Sigmoid colon (tissue), 4 donors: ENCODE data around the gene SSTR4.

Experiments
- CTCF ChIP-seq, 4 experiments: fragments of 450-650 bp in 3 of 4; fragments of 200-600 bp in 1 of 4; IDR thresholded peaks; one replicate each; pipeline ENCODE4 v1.5.1; 2016 to 2019; ENCODE audit warnings: antibody characterized with exemption in 4 of 4, mild to moderate bottlenecking in 3 of 4, moderate library complexity in 2 of 4
- EP300 ChIP-seq, 4 donors: sonication (generic); formaldehyde crosslinking; IDR thresholded peaks; one replicate each; pipeline ENCODE4 v1.6.1; 2017; ENCODE audit warnings: antibody characterized with exemption in 4 of 4
- POLR2A ChIP-seq, 2 donors: fragments of 450-650 bp; IDR thresholded peaks; one replicate each; pipeline ENCODE4 v1.6.1; 2016; ENCODE audit warnings: antibody characterized with exemption in 2 of 2, mild to moderate bottlenecking in 2 of 2, moderate library complexity in 2 of 2
- POLR2AphosphoS5 ChIP-seq, 4 donors: sonication (generic); formaldehyde crosslinking; IDR thresholded peaks; one replicate each; pipeline ENCODE4 v1.6.1; 2017; ENCODE audit warnings: antibody characterized with exemption in 4 of 4

DNA sequence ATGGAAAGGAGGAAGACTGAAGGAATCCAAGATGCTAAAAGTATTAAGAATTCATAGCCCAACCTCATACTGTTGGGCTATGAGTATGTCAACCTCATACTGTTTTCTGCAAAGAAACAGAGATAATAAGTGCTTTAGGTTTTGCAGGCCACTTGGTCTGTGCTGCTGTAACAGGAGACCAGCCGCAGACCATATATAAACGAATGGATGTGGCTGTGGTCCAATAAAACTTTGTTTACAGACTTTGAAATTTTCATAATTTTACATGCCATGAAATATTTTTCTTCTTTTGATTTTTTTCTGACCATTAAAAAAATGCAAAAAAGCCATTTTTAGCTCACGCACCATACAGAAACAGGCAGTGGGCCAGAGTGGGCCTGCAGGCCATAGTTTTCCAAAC, 28.1 kb downstream of the SSTR4 start:
- TF ChIP-seq CTCF (IDR thresholded peaks at IDR 0.05), result no peak
- no peak for TF ChIP-seq POLR2A (IDR thresholded peaks at IDR 0.05)
- no peak for TF ChIP-seq EP300 (IDR thresholded peaks at IDR 0.05)
- no peak for TF ChIP-seq POLR2AphosphoS5 (IDR thresholded peaks at IDR 0.05)
